ENCODE results near the gene PNKD.

Gene PNKD

DNA sequence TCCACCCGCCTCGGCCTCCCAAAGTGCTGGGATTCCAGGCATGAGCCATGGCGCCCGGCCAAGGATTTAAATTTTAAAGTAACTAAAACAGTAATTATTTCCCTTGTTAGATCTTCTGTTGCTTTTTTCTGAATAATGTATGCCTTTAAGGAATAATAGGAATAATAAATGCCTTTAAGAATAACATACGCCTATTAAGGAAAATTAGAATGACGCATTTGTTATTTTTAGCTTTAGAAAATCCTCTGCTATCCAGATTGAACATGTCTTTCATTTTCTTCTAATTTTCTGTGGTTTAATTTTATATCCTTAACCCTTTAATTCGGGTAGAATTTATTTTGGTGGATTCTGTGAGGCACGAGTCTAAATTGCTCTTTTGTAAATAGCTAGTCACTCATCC is 45.1 kb downstream of the PNKD start:
- FAIRE-seq (no peak), DNase-seq (ENCODE audit: low spot score) (no peak)

DNA sequence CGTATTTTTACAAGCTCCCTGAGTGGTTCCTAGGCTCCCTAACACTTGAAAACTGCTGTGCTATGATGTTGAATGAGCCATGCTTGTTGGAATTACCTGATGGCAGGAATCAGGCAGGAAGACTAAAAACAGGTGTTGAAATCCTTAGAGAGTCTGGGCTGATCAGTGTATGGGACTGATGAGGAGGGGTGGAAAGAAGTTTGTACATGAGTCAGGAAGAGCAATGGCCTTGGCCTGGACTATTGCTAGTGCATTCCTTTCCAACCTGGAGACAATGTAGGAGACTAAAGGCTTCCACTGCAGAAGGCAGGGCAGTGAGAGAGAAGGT is 46.9 kb downstream of the PNKD start:
- no peak for DNase-seq (ENCODE audit: low spot score)
- FAIRE-seq, result no peak

DNA sequence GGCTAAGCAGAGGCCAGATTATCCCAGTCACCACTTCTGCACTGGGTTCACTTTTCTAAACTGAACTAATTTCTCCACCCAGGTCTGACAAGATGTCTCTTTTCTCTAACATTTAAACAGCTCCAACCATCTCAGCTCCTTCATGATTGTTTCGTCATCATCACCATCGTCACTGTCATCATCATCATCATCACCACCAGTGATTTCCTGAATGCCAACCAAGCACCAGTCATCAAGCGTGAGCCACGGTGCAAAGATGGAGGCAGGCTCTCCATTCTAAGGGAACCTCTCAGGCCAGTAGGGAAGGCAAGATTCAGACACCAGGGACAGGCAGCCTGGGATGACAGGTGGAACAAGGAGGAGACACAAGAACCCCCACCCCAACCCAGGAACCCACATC is 47.5 kb downstream of the PNKD start:
- no peak for DNase-seq (ENCODE audit: low spot score)
- FAIRE-seq, result no peak

DNA sequence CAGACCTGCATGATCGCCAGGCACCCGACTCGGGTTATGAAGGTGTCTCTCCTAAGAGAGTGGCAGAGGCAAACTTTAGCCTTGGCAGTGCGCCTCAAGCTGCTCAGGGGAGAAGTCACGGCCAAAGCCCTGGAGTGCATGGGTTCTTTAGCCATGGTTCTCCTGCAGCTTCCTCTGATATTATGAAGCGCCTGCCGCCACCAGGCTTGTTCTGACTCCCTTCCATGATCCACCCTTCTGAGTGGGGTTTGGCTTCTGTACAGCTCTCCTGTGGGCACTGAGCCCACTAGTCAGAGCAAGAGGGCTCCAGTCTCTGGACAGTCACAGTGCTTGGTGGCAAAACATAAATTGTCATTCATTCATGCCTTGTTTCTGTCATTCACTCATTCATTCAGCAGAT is 47.9 kb downstream of the PNKD start:
- DNase-seq (ENCODE audit: low spot score) (no peak), FAIRE-seq (no peak)

DNA sequence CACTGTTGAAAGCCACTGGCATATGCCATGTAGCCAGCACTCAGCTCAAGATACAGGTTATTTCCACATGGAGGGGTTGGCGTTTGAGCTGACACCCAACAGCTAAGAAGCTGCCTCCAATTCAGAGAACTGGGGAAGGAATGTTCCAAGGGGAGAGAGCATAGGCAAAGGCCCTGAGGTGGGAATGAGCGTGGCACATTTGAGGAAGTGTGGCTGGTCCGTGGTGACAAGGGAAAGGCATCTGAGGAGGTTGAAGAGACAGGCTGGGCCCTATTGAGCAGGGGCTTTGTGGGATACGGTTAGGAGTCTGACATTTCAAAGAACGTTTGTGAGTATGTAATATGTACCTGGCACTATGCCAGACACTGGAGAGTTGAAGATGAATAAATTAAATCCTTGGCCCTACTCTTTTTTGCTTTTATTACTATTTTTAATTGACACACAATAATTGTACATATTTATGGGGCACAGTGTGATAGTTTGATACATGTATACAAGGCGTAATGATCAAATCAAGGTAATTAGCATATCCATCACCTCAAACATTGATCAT is 49.6 kb downstream of the PNKD start:
- FAIRE-seq (no peak), DNase-seq (ENCODE audit: low spot score) (no peak)

DNA sequence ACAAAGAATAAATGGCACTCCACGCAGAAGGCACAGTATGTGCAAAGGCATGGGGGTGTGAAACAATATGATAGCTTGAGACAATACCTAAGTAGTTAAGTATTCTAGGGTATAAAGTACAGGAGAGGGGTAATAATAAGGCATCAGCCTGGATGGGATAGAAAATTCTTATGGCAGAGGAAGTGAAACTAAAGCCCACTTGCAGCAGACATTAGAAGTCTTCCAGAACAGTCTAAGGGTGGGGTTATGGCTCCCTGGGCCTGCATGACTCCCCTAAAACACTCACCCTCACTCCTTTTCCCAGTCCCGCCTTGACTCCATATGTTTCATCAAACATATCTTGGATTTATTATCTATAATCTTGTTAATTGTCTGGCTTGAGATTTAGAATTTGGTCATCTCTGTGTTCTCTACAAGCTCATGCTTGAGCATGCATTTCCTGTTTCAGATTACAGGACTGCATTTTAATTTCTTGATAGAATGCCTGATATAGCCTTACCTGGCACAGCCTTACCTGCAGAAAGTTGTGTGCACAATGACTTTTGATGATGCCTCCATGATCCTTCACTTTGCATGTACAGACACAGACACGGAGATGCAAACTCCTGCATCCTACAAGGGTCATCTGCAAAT is 50.5 kb downstream of the PNKD start:
- FAIRE-seq (no peak), DNase-seq (ENCODE audit: low spot score) (no peak)

DNA sequence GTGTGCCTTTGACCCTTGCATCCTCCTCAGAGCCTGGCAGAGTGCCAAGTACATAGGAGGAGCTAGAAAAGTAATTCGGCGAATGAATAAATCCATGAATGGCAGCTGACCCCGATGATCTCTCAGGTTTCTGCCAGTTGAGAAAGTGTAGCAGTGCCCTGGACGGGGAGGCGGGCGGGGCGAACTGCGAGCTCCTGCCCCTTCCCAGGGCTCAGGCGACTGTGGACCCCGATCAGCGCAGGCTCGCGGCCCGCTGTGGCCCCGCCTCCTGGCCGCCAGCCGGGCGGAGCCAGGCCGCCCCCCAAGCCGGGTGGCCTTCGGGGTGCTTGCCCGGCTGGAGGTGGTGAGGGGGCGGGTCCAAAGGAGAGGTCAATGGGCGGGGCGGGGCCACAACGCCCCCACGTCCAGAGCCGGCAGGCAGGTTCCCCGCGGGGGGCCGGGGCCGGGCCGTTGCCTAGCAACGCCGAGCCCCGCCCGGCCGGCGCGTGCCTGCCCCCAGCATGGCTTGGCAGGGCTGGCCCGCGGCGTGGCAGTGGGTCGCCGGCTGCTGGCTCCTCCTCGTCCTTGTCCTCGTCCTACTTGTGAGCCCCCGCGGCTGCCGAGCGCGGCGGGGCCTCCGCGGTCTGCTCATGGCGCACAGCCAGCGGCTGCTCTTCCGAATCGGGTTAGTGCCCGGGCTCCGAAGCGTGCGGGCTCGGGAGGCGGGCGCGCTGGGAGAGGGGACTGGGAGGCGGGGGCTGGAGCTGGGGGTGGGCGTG is 52.6 kb downstream of the PNKD start:
- DNase-seq (ENCODE audit: low spot score) (peak; percentile 93), FAIRE-seq (peak; percentile 82)

DNA sequence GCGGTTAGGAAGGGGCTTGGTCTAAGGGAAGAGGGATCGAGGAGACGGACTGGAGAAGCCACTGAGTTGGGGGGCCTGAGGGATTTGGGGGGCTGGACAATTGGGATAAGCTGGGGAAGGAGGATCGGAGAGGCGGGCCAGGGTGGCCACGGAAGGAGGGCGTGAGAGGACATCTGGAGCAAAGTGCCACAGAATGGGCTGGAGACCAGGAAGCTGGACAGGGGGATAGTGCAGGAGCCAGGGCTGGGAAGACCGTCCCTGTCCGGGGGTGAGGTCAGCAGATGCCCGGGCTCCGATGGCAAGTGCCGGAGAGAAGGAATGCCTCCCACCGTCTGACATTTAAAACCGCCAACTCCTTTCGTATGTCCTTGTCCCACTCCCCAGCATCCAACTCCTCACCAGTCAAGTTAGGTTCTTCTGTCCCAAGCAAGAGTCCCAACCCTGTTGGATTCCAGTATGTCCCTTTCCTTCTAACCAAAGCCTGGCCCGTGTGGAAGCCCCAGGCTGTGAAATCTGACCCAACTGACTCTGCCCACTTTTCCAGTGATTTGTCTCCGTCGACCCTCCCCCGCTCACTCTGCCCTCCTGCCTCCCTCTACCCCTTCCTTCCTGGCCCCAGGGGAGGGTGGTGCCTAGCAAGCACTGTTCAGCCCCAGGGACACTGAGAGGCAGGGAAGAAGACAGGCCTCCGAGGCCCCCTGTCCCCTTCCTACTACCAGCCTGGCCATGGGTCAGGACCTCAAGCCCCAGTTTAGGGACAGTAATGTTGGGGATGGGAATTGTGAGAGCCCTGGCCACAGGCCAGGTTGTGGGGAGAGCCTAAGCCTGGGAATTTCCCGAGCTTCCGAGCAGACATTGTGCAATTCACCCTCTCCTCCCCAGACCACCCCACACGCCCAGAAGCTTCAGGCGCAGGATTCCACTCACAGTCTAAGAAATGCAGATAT is 53.5 kb downstream of the PNKD start:
- DNase-seq (ENCODE audit: low spot score) (peak; percentile 68), FAIRE-seq (peak; percentile 34)

DNA sequence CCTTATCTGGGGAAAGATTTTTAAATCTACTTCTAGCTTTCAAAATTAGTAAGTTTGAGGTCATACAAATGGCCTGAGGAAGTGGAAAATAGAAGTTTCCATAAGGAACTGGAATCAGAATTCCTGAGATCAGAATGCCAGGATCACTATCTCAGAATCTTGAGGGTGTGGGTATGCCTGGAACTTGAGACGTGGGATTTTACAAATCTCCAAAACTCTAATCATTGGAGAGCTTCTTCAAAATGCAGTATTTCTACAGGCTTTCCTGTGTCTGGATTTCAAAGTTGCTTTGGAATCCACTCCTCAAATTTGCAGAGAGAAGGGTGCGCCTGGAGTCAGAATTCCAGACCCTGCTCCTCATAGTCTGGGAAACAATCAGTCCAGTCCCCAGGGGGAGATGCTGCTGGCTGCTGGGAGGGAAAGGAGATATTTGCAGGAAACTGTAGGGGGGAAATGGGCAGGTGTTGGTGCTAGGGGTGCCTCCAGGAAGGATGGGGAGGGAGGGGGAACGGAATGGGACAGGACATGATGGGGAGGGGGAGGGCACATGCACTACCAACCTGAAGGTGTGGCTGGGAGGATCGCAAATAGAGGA is 55.3 kb downstream of the PNKD start:
- FAIRE-seq, result no peak
- DNase-seq (ENCODE audit: low spot score), result no peak

DNA sequence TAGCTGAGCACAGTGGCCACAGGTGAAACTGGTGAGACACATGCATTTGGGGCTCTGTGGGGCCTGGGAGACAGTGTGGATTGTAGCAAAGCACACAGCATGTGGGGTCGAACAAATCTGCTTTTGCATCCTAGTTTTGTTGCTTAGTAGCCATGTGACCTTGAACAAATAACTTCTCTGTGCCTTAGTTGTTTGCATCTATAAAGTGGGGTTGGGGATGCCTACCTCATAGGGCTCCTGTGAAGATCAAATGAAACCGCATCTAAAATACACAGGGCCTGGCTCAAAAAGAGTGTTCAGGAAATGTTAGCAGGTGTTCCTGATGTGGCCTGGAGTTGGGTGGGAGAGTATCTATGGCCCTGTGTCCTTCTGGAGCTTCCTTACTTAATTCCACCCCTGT is 56.0 kb downstream of the PNKD start:
- DNase-seq (ENCODE audit: low spot score), result no peak
- FAIRE-seq, result no peak

DNA sequence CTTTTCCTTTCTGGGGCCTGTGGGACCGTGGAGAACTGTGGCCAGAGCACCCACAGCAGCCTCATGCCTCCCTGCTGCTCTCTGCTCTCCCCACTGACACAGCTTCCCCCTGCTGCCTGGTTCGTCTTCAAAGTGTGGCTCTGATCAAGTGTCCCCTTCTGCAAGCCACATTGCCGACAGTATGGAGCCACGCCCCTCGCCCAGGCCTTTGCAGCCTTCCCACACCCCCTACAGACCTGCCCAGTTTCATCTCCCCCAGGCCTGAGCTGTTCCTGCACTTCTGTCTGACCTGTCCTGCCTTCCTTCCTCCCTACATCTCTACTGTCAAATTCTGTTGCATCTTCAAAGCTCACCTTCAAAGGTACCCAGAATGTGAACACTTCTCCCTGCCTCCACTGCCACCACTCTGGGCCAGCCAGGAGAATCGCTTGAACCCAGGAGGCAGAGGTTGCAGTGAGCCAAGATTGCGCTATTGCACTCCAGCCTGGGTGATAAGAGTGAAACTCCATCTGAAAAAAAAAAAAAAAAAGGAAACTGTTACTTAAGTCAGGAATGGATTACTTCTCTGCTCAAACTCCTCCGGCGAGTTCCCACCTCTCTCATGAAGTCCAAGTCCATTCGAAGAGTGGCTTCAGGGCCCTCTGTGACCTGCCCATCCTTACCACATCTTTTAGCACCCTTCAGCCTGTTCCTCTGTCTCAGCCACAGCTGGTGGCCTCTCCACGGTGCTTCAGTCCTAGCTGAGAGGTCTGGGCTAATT is 57.3 kb downstream of the PNKD start:
- DNase-seq (ENCODE audit: low spot score) (no peak), FAIRE-seq (no peak)

DNA sequence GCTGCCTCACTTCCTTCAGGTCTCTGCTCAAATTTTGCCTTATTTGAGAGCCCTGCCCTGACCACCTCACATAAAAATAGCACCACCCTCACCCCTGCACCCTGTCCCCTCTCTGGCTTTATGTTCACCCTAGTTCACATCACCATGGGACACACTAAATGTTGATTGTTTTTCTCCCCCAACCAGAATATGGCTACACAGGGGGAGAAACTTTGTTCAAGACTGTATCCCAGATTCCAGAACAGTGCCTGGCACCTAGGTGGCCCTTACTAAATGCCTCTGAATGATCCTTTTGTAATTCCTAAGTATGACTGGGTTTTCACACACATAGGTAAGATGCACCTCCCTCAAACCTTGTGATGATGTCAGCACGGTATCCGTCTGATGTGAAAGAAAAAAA is 58.0 kb downstream of the PNKD start:
- FAIRE-seq, result no peak

DNA sequence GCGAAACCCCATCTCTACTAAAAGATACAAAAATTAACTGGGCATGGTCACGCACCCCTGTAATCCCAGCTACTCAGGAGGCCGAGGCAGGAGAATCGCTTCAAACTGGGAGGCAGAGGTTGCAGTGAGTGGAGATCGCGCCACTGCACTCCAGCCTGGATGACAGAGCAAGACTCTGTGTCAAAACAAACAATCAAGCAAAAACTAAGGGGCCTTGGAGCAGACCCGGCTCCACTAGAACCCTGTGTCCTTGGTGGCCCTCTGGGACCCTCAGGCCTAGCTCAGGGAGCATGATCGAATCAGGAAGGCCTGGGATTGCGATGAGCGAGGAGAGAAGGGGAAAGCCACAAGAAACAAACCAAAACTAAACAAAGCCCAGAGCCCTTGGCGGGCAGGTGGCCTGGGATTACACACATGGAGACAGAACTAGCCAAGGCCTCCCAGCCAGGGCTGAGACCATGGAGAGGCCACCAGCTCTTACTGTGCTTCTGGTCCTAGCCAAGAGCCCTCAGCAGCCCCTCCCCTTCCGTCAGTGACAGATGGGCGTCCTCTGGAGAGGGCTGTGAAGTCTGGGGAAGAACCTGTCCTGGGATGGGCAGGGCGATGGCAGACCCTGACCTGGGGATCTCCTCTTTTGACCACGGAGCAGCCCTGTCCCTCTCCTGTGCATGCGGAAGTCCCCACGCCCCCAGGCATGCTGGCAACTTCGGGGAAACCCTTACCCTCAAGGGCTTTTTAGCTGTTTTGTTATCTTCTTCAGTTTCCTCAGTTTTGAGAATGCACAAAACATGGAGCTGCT is 58.9 kb downstream of the PNKD start:
- FAIRE-seq (no peak), DNase-seq (ENCODE audit: low spot score) (no peak)

More for the DNA sequence above, 58.0 kb downstream of the PNKD start:
- no peak for DNase-seq (ENCODE audit: low spot score)

DNA sequence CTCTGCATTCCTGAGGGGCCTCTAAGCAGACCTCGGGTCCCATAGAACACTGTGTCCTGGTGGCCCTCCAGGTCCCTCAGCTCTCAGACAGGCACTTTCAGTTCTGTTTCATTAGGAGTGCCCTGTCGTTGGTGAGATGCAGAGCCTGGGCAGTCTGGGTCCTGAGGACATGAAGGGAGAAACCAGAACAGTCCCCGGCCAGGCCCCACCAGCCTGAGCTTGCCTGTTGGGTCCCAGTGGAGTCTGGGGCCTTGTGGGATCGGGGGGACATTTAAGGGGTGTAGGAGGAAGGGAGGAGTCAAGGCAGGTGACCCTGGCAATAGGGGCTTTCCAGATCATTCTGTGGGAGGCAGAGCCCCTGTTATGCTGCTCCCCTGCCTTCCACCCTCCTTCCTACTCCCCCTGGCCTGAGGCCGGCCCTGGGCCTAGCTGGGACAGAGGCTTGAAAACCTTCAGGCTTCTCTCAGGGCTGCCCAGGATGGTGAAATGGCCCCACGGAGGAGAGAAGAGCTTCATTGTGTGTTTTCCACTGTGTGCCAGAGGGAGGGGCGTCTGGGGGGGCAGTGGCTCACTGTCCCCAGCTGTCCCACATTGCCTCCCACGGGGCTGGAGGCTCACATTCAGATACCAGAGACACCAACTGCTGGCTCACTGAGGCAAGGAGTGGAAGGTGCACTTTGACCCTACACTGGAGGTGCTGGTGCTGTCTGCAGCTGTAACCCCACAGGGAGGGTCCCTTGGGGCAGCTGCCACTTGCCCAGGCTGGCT is 59.7 kb downstream of the PNKD start:
- FAIRE-seq, result no peak
- DNase-seq (ENCODE audit: low spot score), result no peak

DNA sequence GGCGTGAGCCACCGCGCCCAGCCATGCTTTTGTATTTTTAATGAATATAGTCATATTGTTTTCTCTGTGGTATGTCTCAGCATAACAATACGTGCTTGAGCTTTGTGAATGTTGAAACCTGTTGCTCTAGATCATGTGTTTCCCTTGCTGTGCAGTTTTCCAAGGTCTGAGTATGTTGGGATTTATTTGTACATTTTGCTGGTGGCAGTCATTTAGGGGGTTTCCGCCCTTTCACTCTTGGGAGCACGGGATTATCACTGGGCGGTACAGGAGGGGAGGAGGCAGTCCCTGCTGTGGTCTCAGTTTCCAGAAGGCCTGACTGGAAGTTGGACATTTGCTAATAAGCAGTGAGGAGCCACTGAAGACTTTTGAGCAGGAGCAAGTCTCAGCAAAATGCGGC is 61.4 kb downstream of the PNKD start:
- FAIRE-seq, result no peak
- DNase-seq (ENCODE audit: low spot score), result no peak

DNA sequence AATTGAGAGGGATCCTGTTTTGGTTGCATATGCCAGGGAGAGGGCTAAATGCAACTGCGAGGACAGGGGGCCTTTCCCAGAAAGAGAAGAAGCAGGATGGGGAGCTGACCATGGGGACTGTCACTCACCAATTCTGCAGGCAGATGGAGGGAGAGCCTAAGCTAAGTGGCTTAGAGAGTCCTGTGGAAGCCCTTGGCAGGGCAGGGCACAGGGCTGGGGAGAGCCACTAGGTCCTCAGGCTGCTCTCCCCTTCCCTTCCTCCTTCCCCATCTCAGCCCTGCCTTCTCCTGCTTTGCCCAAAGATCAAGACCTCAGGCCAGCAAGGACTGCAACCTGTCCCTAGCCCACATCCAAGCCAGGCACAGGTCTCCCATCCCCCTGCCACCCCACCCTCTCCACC is 62.0 kb downstream of the PNKD start:
- FAIRE-seq, result no peak
- no peak for DNase-seq (ENCODE audit: low spot score)

DNA sequence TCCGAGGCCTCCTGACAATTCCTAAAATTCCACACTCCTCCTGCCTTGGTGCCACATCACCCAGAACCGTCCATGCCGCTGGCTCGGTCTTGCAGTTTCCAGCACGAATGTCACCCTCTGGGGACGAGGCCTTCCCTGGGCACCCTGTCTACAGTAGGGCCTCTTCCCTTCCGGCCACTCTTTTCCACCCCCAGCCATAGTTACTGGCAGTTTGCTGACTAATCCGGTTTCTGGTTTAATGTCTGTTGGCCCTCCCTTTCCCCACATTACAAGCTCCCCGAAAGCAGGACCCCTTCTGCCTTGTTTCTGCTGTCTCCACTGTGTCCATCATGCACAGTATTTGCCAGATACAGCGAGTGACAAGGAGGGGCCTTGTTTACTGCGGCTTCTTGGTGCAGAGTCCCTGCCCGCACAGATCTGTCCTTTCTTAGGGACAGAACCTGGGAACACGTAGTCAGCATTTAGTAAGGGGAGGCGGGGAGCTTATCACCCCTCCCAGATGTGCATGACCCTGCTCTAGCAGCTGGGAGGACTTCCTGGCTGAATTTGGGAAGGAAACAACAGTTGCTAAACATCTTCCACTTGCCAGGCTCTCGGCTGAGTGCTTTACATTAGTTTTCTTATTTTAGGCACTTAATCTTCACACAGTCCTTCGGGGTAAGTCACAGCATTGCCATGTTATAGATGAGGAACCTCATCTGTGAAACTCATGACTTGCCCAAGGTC is 62.8 kb downstream of the PNKD start:
- FAIRE-seq (no peak), DNase-seq (ENCODE audit: low spot score) (no peak)

DNA sequence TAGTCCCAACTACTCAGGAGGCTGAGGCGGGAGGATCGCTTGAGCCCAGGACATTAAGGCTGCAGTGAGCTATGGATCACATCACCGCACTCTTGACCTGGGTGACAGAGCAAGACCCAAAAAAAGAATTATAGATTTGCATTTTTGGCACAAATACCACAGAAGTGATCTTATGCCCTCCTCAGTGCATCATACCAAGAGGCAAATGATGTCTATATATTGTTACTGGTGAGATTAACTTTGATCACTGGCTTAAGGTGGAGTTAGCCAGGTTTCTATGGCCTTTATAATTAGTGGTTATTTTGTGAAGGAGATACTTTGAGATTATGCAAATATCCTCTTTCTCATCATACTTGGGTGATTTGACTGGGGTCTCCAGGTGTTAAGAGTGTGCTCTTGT is 64.2 kb downstream of the PNKD start:
- FAIRE-seq (no peak), DNase-seq (ENCODE audit: low spot score) (no peak)

DNA sequence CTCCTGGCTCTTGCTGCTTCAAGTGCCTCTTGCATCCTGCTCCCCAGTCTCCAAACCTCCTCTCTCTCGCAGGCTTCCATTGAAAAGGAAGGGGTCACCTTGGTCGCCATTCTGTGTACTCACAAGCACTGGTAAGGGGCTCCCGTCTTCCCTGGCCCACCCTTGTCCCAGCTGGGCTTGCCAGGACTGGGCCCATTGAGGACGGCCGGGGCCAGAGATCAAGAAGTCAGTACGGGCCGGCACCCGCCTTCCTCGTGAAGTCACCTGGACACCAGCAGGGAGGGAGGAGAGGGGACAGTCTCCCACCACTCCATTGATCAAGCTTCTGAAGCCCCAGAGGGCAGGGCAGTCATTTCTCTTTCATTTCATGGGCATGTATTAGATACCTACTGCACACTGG is 70.3 kb downstream of the PNKD start:
- FAIRE-seq, result no peak
- DNase-seq (ENCODE audit: low spot score), result no peak
